AG20443 (cell line): ENCODE measurements around the gene KCNA10.
A peak's percentile ranks its signal among the peaks of the same experiment; 100 is the strongest.

Source experiments
- DNase-seq: peaks from one replicate; pipeline ENCODE4 v3.0.0; 2012; ENCODE audit warnings: low spot score, mixed read lengths

Gene KCNA10

DNA sequence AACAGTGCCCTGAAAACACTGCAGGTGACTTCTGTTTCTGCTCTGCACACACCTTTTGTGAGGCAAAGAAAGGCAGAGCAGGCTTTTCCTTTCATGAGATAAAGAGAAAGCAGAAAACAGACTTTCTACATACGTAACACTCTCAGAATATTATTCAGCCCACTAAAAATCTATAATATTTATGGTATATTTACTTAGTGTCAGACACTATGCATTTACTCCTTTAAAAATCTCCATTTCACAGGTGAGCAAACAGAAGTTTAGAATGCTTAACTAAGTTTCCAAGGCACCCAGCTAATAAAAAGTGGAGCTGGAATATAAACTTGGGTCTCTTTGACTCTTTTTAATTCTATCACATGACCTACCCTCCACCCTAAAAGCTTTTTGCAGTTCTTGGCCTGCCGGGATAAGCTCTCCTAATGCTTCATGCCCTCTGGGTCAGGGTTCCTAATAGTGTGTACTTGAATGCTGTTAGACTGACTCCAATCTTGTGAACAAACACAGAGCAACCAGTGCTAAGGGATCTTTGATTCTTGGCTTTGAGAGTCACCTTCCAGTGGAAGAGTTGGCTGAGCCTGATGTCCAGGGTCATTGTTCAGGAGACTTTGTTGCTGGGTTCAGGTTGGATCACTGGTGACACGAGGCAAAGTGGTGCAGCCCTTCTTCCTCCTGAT, 40.9 kb downstream of the KCNA10 start:
- DNase-seq, result no peak

DNA sequence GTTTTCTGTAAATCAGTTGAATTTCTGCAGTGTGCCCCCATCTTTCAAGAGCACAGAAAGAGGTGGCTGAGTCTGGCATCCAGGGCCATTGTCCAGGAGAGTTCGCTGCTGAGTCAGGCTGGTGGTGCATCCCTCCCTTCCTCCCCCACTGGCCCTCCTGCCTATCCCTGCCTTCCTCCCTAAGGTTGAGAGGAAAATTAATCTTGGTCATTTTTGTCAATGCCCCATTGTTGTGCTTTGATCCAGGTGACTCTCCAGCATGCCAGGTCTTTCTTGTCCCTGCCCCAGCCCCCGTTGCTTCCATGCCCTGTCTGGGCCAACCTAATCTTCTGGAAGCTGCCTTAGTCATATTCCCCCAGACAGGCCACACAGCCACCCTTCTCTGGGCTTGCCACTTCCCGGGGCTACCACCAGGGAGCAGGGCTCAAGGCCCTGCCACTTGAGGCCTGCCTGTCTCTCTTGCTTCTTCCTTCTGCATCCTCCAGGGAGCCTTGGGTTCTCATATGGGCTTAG, 41.5 kb downstream of the KCNA10 start:
- peak; percentile 52 for DNase-seq

DNA sequence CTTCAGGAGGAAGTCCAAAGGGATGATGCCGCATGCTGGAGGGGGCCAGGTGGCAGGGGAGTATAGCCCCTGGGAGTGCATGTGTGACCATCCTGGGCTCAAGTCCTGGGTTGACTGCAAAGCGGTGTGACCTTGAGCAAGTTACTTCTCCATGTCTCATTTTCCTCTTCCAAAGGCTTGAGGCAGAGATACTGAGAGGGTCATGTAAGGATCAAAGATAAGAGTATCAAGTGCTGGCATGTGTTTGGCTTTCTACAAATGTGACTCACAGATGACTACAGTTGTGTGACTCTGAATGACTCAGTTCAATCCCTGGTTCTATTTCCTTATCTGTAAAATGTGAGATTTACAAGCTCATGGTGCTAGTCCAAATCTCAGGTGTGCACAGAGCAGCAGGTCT, 41.9 kb downstream of the KCNA10 start:
- DNase-seq, result peak; percentile 51

DNA sequence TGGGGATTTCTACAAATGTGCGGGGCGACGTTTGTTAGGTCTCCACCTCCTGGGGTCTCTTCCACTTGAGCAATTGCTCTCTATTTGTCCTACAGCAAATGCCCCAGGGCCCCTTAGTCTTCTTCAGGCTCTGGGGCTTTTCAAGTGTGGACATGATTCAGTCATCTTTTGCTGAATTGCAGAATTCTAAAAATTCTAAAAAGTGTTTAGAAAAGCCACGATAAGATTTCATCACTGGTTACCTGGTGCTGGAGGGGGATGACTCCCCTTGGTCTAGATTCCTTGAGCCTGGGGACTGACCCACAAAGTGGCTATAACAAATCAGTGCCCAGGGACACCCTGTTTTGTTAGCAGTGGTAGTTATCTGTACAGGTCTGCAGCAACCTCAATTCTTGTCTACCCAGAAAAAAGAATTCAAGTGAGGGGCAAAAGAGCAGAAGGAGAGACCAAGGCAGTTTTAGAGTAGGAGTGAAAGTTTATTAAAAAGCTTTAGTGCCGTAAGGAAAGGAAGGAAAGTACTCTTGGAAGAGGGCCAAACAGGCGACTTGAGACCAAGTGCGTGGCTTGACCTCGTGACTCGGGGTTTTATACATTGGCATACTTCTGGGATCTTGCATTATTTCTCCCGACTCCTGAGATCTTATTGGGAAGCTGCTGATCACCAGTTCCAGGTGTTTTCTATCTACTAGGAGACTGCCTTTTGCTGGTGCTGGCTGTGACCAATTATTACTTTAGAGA, 42.8 kb downstream of the KCNA10 start:
- no peak for DNase-seq

DNA sequence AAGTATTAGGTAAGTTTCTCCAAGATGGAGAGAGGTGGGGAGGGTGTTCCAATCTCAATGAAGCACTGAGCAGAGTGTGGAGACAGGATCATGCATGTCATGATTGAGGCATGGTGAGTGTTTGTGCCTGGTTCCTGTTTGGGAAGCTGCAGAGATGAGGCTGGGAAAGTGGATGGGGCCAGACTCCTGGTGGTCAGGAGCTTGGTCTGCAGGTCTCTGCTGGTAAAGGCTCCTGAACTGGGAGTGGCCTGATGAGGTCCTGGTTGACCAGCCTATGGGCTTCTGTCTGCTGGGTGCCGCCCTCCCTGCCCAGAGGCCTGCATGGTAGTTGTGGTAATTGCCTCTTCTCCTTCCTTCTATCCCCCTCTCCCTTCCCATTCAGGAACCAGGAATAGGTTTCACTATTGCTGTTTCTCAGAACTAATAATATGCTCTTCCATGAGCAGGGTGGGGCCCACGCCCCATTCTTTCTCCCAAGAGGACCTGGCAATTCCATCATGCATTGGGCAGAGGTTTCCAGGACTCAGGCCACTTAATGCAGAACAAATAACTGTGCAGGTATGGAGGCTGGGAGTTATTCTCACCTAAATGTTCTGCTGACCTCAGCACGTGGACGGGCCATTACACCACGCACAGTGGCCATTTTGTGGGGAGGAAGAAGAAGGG, 43.5 kb downstream of the KCNA10 start:
- DNase-seq, result no peak

DNA sequence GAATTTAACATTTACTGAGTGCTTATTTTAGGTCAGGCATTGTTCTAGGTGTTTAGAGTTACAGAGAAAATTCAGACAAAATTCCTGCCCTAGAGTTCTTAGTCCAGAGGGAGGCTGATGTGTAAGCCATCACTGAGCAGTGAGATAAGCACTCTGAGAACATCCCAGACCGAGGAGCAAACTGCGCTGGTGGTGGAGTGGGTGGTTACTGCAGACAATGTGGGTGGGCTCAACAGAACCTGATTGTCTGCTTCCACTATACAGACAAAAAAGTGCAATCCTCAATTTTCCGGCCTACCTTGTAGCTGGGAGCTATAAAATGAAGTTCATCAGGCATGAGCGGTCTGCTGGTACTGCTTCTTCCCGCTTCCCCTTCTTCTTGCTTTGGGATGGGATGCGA, 44.5 kb downstream of the KCNA10 start:
- no peak for DNase-seq

DNA sequence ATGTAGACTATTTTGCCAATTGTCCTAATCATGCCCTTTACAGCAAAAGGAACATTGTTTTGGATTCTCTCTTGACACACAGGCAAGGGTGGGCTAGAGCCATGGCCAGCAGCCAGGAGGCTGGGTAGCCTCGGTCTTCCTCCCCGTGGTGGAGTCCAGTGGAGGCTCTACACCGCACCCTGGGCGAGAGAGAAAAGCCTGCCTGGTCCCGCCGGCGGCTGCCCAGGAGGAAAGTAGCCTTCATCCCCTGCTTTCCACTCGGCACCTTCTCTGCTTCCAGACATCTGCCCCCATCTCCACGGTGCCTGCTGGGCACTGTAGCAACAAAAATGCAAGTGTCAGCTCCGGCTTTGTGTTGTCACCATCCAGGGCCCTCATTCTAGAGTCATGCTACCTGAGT, 46.4 kb downstream of the KCNA10 start:
- DNase-seq, result no peak

DNA sequence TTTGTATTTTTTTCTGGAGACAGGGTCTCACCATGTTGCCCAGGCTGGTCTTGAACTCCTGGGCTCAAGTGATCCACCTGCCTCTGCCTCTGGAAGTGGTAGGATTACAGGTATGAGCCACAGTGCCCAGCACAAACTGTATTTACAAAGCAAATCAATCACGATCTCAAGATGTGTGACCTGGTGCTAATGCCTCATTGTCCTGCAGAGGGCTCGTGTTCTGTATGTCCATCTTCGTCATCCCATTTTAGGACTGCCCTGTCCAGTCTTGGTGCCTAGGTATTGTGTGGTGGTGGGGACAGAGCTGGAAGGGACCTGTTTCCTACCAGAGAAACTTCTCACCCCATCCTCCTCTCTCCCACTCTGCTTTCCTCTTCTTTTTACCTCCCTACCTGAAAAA, 47.8 kb downstream of the KCNA10 start:
- no peak for DNase-seq
